Esophagus muscularis mucosa (tissue), 4 donors: ENCODE data around the gene ESYT2. TPM values are rescaled to one million over a fixed set of nuclear protein-coding genes. Genes with fewer than 3 reads are reported as not detected.

ENCODE experiments used
- DNase-seq: peaks from one replicate; pipeline ENCODE4 v3.0.0-alpha.2; 2017; ENCODE audit errors: extremely low spot score
- H3K27ac ChIP-seq, 4 donors: fragments of 200-600 bp; sonication (generic); replicated peaks in 1 of 4; 1 replicate in 3 of 4; 2 replicates in 1 of 4; pipeline ENCODE4 v1.5.1; 2016 to 2019; ENCODE audit warnings: mild to moderate bottlenecking in 1 of 4
- H3K27me3 ChIP-seq, 4 donors: fragments of 200-600 bp; sonication (generic); one replicate each; pipeline versions ENCODE4 v1.5.1 to v1.6.0; 2016 to 2019
- H3K36me3 ChIP-seq, 4 donors: fragments of 200-600 bp; sonication (generic); one replicate each; pipeline ENCODE4 v1.5.1; 2016 to 2019
- H3K4me1 ChIP-seq, 4 donors: fragments of 200-600 bp; sonication (generic); one replicate each; pipeline ENCODE4 v1.5.1; 2016 to 2019
- H3K4me3 ChIP-seq, 4 donors: fragments of 200-600 bp; sonication (generic); 1 replicate in 2 of 4; 2 replicates in 2 of 4; pipeline ENCODE4 v1.5.1; 2016 to 2019; ENCODE audit warnings: mild to moderate bottlenecking in 4 of 4, moderate library complexity in 1 of 4
- H3K9me3 ChIP-seq, 4 donors: fragments of 200-600 bp; sonication (generic); 1 replicate in 3 of 4; 2 replicates in 1 of 4; pipeline ENCODE4 v1.5.1; 2016 to 2019
- EP300 ChIP-seq: sonication (generic); formaldehyde crosslinking; IDR thresholded peaks from one replicate; pipeline ENCODE4 v1.6.1; 2017; ENCODE audit warnings: antibody characterized with exemption
- POLR2A ChIP-seq: fragments of 450-650 bp; IDR thresholded peaks from one replicate; pipeline ENCODE4 v1.6.1; 2017; ENCODE audit warnings: antibody characterized with exemption, moderate library complexity, mild to moderate bottlenecking, low read depth
- POLR2AphosphoS5 ChIP-seq, 2 donors: sonication (generic); formaldehyde crosslinking; IDR thresholded peaks; one replicate each; pipeline ENCODE4 v1.6.1; 2017; ENCODE audit warnings: antibody characterized with exemption in 2 of 2
- WGBS: methylation state at CpG from one replicate; pipeline ENCODE4 v1.1.5; 2018; 5-methylcytosine and 5-hydroxymethylcytosine counted together
- intact Hi-C: fragments of 100-400 bp; cut with DNase I; formaldehyde crosslinking; loops from one replicate; pipeline ENCODE4 v1.15.1; 2023
- total RNA-seq, 4 donors: library from RNA; depleted of rRNA; stranded (reverse); fragments of >200 nt; gene quantifications; one replicate each; pipeline versions ENCODE4 v1.1.0 to v1.2.1, GENCODE V29; 2016
- TF ChIP-seq, protein P1 (sequence below), 3 experiments: fragments of 200-600 bp in 2 of 3; fragments of 450-650 bp in 1 of 3; sonication (generic) in 2 of 3; IDR thresholded peaks; one replicate each; pipeline ENCODE4 v1.5.1; 2017 to 2019; ENCODE audit warnings: antibody characterized with exemption in 3 of 3, mild to moderate bottlenecking in 2 of 3, moderate library complexity in 1 of 3

The ESYT2 gene
- total RNA-seq, 4 donors from 2014 or later = 166 to 235 (median 202) TPM

DNA sequence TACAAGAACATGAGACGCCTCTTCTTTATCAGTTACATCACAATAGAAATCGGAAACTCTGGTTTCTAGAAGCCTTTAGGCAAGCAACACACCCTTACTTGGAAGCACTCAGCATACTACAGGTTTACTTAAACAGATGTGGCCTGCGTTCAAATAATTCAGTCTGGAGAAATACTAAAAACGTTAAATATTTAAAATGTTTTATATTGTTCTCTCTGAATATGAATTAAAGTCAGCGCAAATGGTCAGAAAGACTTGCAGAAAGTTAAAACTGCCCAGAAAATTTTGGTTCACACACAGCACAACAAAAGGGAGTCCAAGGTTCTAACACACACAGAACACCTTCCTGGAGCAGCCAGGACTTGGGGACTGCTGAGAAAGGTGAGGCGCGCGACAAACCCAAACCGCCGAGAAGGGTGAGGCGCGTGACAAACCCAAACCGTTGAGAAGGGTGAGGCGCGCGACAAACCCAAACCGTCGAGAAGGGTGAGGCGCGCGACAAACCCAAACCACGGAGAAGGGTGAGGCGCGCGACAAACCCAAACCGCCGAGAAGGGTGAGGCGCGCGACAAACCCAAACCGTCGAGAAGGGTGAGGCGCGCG lies 25.8 kb downstream of the ESYT2 start:
- intact Hi-C loops = no loop called here
- 85% methylated on average over 30 of the region's 35 CpGs for WGBS
- TF ChIP-seq POLR2AphosphoS5 (IDR thresholded peaks at IDR 0.05) = no peak

DNA sequence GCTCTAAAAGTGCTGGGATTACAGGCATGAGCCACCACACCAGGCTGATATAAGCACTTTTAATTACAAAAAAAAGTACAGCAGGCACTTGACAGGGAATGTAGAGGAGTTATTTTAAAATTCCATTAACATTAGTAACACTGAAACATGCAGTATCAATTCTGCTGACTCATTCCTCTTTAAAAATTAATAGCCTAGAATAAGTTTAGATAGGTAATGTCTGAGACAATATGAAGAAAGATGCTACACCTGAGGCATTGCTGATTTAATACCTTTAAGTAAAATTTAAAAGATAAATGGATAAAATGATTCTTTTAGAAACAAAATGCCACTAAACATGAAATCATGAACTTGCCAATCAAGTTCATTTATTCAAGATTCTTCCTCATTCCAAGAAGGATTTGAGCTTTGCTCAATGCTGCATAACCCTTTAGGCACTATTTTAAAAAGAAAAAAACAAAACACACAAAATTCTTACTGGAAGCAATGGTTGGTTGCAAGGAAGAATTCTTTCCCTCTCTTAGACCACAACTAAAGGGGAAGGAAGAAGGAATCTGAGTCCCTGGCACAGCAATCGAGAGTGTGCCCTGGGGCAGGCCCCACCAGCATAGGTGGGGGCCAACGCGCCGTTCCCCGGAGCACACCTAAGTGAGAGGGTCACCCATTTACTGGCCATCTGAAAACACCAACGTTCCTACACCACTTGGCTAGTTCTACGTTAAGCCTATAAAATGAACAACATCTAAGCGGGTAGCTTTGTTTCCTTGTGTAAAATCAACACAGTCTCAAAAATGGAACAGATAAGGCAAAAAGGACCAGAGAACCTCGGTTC lies 26.6 kb downstream of the ESYT2 start:
- no peaks in the 10 kb centered on the region for H3K9me3 ChIP-seq
- intact Hi-C loops = no loop called here
- H3K36me3 ChIP-seq = peaks cover 0 to 26% (median 4%) of the 10 kb centered on the region in 4 donors
- no peak for DNase-seq
- TF ChIP-seq POLR2AphosphoS5 (IDR thresholded peaks at IDR 0.05) = no peak
- no peak for TF ChIP-seq POLR2A
- no peak for TF ChIP-seq EP300
- TF ChIP-seq, protein P1, sequence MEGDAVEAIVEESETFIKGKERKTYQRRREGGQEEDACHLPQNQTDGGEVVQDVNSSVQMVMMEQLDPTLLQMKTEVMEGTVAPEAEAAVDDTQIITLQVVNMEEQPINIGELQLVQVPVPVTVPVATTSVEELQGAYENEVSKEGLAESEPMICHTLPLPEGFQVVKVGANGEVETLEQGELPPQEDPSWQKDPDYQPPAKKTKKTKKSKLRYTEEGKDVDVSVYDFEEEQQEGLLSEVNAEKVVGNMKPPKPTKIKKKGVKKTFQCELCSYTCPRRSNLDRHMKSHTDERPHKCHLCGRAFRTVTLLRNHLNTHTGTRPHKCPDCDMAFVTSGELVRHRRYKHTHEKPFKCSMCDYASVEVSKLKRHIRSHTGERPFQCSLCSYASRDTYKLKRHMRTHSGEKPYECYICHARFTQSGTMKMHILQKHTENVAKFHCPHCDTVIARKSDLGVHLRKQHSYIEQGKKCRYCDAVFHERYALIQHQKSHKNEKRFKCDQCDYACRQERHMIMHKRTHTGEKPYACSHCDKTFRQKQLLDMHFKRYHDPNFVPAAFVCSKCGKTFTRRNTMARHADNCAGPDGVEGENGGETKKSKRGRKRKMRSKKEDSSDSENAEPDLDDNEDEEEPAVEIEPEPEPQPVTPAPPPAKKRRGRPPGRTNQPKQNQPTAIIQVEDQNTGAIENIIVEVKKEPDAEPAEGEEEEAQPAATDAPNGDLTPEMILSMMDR (IDR thresholded peaks at IDR 0.05) = no peak
- no peak overlapping the region for H3K4me3 ChIP-seq
- peak overlapping the region; percentile 45 to 77 (median 69) for H3K27ac ChIP-seq
- 81% methylated on average over 9 of the region's 9 CpGs for WGBS
- H3K4me1 ChIP-seq = peaks cover 31 to 83% (median 69%) of the 10 kb centered on the region in 4 donors
- no peaks in the 10 kb centered on the region for H3K27me3 ChIP-seq

More for the DNA sequence above, 25.8 kb downstream of the ESYT2 start:
- DNase-seq = no peak
- Histone ChIP-seq H3K4me3 (no peak overlapping the region), H3K36me3 (peaks cover 0 to 27% (median 6%) of the 10 kb centered on the region in 4 donors), H3K4me1 (peaks cover 31 to 83% (median 73%) of the 10 kb centered on the region in 4 donors), H3K9me3 (no peaks in the 10 kb centered on the region), H3K27ac (peak overlapping the region; percentile 45 to 77 (median 69)), H3K27me3 (no peaks in the 10 kb centered on the region)

DNA sequence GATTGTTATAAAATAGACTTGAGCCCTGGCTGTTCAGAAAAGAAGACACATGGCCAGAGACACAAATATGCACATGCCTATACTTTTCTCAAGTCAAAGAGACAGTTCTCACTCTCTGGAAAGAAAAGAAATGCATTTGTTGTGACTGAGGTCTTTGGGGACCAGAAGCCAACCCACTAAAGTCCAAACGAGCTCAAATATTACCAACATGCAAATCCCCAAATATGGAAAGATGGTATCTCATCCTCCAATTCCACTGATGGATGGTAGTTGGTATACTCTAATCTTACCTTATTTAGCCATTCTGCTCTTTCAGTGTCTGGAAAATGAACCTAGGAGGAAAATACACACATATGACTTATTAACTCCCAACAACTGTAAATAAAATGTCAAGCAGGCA lies 30.6 kb downstream of the ESYT2 start:
- DNase-seq = no peak
- Histone ChIP-seq H3K4me3 (no peak overlapping the region), H3K4me1 (peaks cover 30 to 92% (median 83%) of the 10 kb centered on the region in 4 donors), H3K27ac (peak overlapping the region; percentile 6 to 77 (median 41)), H3K36me3 (peaks cover 12 to 46% (median 40%) of the 10 kb centered on the region in 4 donors), H3K27me3 (no peaks in the 10 kb centered on the region), H3K9me3 (no peaks in the 10 kb centered on the region)
- TF ChIP-seq EP300 (no peak), POLR2AphosphoS5 (IDR thresholded peaks at IDR 0.05) (no peak), POLR2A (no peak)
- TF ChIP-seq, protein P1 (IDR thresholded peaks at IDR 0.05) = no peak
- 31% methylated on average over 1 of the region's 1 CpG for whole genome bisulfite sequencing
- intact Hi-C loops = no loop called here

DNA sequence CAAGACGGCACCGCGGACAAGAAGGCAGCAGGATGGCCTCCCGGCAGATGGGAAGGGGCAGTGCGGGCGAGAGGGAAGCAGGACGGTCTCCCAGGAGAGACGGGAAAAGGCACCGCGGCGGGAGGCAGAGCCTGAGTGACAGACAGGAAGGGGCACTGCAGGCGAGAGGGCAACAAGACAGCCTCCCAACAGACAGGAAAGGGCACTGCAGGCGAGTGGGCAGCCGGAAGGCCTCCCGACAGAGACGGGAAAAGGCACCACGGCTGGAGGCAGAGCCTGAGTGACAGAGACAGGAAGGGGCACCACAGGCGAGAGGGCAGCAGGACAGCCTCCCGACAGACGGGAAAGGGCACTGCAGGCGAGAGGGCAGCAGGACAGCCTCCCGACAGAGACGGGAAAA lies 32.6 kb downstream of the ESYT2 start:
- WGBS = 78% methylated on average over 23 of the region's 23 CpGs
- Histone ChIP-seq H3K27me3 (no peaks in the 10 kb centered on the region), H3K9me3 (no peaks in the 10 kb centered on the region), H3K4me1 (peaks cover 14 to 75% (median 66%) of the 10 kb centered on the region in 4 donors), H3K36me3 (peaks cover 12 to 65% (median 57%) of the 10 kb centered on the region in 4 donors), H3K4me3 (no peak overlapping the region), H3K27ac (peak overlapping the region; percentile 72 to 77 (median 74))
- TF ChIP-seq POLR2AphosphoS5 (IDR thresholded peaks at IDR 0.05) (no peak), POLR2A (no peak), EP300 (no peak)
- TF ChIP-seq, protein P1 (IDR thresholded peaks at IDR 0.05) = no peak
- intact Hi-C loops = no loop called here
- no peak for DNase-seq

DNA sequence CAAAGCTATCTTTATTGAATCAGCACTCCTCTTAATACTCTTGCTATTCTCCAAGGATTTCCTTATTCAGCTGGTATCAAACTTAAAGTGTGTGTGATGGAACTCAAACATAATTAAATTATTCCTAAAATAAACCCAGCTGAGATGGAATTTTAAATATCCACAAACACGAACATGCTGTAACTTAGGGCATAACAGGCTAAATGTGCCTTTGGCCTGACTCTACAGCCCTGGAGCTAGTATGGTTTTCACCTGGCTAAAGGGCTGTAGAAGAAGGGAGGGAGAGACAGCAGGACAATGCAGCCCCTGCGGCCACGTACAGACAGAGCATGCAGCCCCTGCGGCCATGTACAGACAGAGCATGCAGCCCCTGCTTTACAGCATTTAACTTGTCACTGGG lies 34.0 kb downstream of the ESYT2 start:
- intact Hi-C loops = no loop called here
- no peaks in the 10 kb centered on the region for H3K27me3 ChIP-seq
- peaks cover 5 to 71% (median 59%) of the 10 kb centered on the region in 4 donors for H3K4me1 ChIP-seq
- H3K4me3 ChIP-seq = no peak overlapping the region
- no peaks in the 10 kb centered on the region for H3K9me3 ChIP-seq
- 32% methylated on average over 3 of the region's 4 CpGs for WGBS
- peak; percentile 12 for TF ChIP-seq EP300
- TF ChIP-seq, protein P1 (IDR thresholded peaks at IDR 0.05) = no peak
- H3K36me3 ChIP-seq = peaks cover 18 to 79% (median 70%) of the 10 kb centered on the region in 4 donors
- peak overlapping the region; percentile 72 to 77 (median 74) for H3K27ac ChIP-seq
- DNase-seq = no peak
